ENCODE measurements around the gene HADH.

HADH gene

DNA sequence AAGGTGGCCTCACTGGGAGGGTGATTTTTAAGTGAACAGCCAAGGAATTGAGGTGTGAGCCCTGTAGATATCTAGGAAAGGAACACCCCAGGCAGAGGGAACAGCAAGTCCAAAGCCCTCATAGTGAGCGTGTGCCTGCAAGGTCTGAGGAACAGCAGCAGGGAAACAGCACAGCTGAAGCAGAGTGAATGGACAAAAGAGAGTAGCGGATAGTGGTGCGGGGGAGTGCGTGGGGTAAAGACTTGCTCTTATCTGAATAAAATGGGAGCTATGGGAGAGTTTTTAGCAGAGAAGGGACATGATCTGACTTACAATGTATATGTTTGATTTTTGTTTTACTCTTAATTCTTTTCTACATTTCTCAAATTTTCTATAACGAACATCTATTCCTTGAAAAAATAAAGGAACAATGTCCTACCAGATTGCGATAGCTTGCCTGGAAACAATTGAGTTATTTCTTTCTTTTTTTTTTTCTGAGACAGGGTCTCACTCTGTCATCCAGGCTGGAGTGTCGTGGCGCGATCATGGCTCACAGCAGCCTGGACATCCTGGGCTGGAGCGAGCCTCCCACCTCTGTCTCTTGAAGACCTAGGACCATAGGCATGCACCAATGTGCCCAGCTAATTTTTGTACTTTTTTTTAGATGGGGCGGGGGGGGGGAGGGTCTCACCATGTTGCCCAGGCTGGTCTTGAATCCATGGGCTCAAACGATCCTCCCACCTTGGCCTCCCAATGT, 19.5 kb upstream of the HADH start:
- no peak for DNase-seq (ENCODE audit: low read depth, low spot score)
- POLR2A ChIA-PET: no interaction called here
- H3K4me3 ChIP-seq (ENCODE audit: low read depth, low read length): no peak overlapping the region
- TF ChIP-seq, protein P1, sequence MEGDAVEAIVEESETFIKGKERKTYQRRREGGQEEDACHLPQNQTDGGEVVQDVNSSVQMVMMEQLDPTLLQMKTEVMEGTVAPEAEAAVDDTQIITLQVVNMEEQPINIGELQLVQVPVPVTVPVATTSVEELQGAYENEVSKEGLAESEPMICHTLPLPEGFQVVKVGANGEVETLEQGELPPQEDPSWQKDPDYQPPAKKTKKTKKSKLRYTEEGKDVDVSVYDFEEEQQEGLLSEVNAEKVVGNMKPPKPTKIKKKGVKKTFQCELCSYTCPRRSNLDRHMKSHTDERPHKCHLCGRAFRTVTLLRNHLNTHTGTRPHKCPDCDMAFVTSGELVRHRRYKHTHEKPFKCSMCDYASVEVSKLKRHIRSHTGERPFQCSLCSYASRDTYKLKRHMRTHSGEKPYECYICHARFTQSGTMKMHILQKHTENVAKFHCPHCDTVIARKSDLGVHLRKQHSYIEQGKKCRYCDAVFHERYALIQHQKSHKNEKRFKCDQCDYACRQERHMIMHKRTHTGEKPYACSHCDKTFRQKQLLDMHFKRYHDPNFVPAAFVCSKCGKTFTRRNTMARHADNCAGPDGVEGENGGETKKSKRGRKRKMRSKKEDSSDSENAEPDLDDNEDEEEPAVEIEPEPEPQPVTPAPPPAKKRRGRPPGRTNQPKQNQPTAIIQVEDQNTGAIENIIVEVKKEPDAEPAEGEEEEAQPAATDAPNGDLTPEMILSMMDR (IDR thresholded peaks at IDR 0.05; ENCODE audit: insufficient read depth, low read length, missing control alignments): no peak
- CTCF ChIA-PET: interaction anchor here (0.6 kb wide), 1 partner anchor 1066 kb away, joined by 3 read pairs; no protein-coding TSS in a partner anchor

DNA sequence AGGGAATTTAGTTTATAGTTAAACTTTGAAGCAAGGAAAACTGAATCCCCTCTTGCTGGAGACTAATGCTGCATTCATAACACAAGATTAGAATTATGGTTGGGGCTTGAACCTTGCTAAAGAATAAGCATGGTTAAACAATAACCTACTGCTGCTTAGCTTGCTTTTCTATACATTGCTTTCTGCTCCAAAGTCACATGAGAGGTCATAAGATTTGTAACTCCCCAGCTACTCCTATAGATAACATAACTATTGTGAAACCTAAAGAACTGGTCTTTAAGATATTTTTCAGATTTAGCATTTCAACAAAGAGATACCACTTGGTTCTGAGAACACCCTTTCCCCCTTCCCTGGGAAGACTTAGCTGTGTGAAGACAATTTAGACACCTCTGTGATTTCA, 17.1 kb upstream of the HADH start:
- TF ChIP-seq, protein P1 (IDR thresholded peaks at IDR 0.05; ENCODE audit: insufficient read depth, low read length, missing control alignments): no peak
- CTCF ChIA-PET: no interaction called here
- POLR2A ChIA-PET: no interaction called here
- H3K4me3 ChIP-seq (ENCODE audit: low read depth, low read length): no peak overlapping the region
- DNase-seq (ENCODE audit: low read depth, low spot score): no peak

DNA sequence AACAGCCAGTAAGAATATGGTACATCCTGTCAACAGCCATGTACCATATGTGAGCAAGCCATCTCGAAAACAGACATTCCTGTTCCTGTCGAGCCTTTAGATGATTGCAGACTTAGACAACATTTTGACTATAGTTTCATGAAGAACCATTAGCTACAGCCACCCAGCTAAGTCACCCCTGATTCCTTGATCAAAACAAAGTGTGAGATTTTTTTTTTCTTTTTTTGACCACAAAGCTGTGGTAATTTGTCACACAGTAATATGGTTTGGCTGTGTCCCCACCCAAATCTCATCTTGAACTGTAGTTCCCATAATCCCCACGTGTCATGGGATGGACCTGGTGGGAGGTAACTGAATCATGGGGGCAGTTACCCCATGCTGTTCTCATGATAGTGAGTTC, 15.2 kb upstream of the HADH start:
- POLR2A ChIA-PET: no interaction called here
- TF ChIP-seq, protein P1 (IDR thresholded peaks at IDR 0.05; ENCODE audit: insufficient read depth, low read length, missing control alignments): no peak
- CTCF ChIA-PET: interaction anchor here (1.1 kb wide), 1 partner anchor 45 kb away, joined by 3 read pairs; no protein-coding TSS in a partner anchor
- no peak overlapping the region for H3K4me3 ChIP-seq (ENCODE audit: low read depth, low read length)
- DNase-seq (ENCODE audit: low read depth, low spot score): no peak

DNA sequence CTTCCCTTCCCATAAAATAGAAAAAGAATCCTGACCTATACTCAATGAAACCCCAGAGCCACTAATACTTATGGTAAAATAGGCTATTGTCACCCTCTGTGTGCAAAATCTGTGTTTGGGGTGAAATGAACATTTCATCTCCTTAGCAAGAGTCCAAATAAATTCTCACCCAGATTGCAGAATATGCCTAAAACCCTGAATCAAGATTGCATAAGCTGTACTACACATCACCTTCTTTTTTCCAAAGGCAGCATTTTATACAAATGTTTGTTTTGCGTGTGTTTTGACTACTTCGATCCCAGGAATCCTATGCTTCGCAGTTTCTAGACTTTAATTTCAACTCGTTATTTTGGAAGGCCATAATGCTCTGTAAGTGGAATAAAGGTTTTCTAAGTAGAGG, 12.2 kb upstream of the HADH start:
- no peak for DNase-seq (ENCODE audit: low read depth, low spot score)
- ChIA-PET CTCF (no interaction called here), POLR2A (no interaction called here)

DNA sequence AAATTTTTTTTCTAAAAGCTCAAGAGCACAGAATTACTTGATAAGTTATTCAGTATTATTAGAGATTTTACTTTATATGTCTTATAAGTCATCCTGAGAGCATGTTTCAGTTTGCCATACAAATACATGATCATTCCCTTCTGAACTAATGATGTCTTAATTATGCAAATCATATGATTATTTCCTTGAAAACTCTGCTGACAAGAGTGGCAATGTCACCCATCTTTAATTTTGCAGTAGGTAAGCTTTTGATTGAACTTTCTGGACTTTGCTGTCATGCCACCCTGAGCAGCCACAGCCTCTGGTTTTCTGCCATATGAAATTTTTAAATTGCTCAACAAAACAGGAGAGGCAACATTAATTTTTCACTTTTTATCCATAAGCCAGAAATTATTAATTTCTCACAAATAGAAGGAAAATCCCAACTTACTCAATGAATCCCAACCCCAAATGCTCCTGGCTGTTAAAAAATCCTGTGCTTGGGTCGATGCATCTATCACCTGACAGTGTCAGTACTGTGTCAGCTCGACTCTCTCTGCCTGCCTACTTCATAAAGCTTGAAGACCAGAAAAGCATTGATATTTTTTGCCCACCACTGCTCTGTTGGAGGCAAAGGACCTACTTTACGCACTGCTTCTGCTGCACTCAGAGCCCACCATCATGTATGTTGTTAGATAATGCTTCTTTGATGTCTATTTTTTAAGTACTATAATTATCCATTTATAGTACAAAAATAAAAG, 11.6 kb upstream of the HADH start:
- TF ChIP-seq, protein P1 (IDR thresholded peaks at IDR 0.05; ENCODE audit: insufficient read depth, low read length, missing control alignments): no peak
- POLR2A ChIA-PET: no interaction called here
- H3K4me3 ChIP-seq (ENCODE audit: low read depth, low read length): no peak overlapping the region
- DNase-seq (ENCODE audit: low read depth, low spot score): no peak
- CTCF ChIA-PET: no interaction called here

More for the DNA sequence above, 12.2 kb upstream of the HADH start:
- TF ChIP-seq, protein P1 (IDR thresholded peaks at IDR 0.05; ENCODE audit: insufficient read depth, low read length, missing control alignments): no peak
- H3K4me3 ChIP-seq (ENCODE audit: low read depth, low read length): no peak overlapping the region

DNA sequence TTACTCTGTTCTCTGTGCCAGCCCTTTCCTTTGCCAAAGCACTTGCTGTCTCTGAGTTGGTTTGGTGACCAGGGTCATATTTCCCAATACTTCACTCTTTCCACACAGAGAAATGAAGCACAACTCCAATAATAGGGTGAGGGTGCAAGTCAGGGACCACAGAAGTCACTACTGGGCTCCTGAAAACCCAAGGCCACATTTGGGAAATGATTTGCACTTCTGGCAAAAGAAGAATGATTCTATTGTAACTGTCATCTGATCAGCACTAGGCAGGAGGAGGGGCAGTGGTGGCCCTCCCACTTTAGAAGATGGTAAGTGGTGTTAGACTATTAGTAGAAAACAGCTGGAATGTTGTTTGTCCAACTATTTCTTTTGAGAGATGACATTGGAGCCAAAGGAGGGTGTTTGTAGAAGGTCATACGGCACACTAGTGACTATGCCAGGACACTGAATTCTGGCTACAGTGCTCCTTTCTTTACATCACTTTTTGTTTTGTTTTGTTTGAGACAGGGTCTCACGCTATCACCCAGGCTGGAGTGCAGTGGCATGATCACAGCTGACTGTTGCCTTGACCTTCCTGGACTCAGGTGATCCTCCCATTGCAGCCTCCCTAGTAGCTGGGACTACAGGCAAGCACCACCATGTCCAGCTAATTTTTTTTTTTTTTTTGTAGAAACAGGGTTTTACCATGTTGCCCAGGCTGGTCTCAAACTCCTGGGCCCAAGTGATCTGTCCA, 10.8 kb upstream of the HADH start:
- no peak for DNase-seq (ENCODE audit: low read depth, low spot score)
- CTCF ChIA-PET: no interaction called here
- TF ChIP-seq, protein P1 (IDR thresholded peaks at IDR 0.05; ENCODE audit: insufficient read depth, low read length, missing control alignments): no peak
- POLR2A ChIA-PET: no interaction called here
- H3K4me3 ChIP-seq (ENCODE audit: low read depth, low read length): no peak overlapping the region
